ENCODE data around the gene ZRSR2. TPM values are rescaled to one million over a fixed set of nuclear protein-coding genes. Genes with fewer than 3 reads are reported as not detected.

Gene ZRSR2
- total RNA-seq, 1 experiment from 2014 or later: 4.6 TPM

DNA sequence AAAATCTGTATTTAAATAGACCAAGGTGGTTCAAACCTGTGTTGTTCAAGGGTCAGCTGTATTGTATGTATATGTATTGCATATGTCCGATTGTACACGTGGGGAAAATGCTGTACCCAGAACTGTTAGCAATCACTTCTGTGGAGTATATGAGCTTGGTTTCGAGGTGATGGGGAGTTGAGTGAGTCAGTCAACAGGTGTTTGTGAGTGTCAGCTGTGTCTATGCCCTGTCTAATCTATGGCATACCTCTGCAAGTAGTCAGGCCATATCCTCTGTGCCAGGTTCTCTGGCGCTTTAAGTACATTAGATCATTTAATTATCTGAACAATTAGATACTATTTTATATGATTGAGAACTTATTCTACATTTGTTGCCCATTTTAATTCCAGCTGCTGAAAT, 7.4 kb downstream of the ZRSR2 start:
- intact Hi-C loops (cut with micrococcal nuclease): no loop called here
- DNase-seq (ENCODE audit: low read depth, low spot score): no peak
- Histone ChIP-seq H3K9me3 (ENCODE audit: control insufficient read depth in 1 of 2, insufficient read depth in 1 of 2, low read depth in 1 of 2, low read length in 2 of 2) (no peaks in the 10 kb centered on the region), H3K4me3 (replicated peaks in 1 of 2; ENCODE audit: low read depth in 1 of 2, low read length in 2 of 2) (no peak overlapping the region), H3K27me3 (ENCODE audit: insufficient read depth, low read length) (no peaks in the 10 kb centered on the region), H3K4me1 (ENCODE audit: control insufficient read depth in 1 of 2, insufficient read depth in 2 of 2, low read length in 2 of 2) (no peaks in the 10 kb centered on the region), H3K27ac (ENCODE audit: low read depth, low read length) (no peak overlapping the region), H3K9ac (ENCODE audit: low read length) (no peak overlapping the region), H3K36me3 (ENCODE audit: control insufficient read depth in 1 of 2, insufficient read depth in 2 of 2, low read length in 2 of 2) (no peaks in the 10 kb centered on the region), H3K9me2 (ENCODE audit: insufficient read depth) (no peaks in the 10 kb centered on the region), H3K79me2 (ENCODE audit: insufficient read depth, low read length) (no peaks in the 10 kb centered on the region), H4K20me1 (ENCODE audit: insufficient read depth) (no peaks in the 10 kb centered on the region), H2AFZ (ENCODE audit: low read depth, low read length, poor library complexity, severe bottlenecking) (no peak overlapping the region), H3K4me2 (ENCODE audit: low read length) (no peak overlapping the region)
- no TSS peak for BruUV-seq (replicated peaks)
- TF ChIP-seq JUND (IDR thresholded peaks at IDR 0.05) (no peak), ZNF274 (IDR thresholded peaks at IDR 0.05; ENCODE audit: low read depth, low read length) (no peak), SP1 (IDR thresholded peaks at IDR 0.05; ENCODE audit: low read depth) (no peak), ELF1 (IDR thresholded peaks at IDR 0.05; ENCODE audit: borderline replicate concordance, low read depth) (no peak), POLR2AphosphoS5 (IDR thresholded peaks at IDR 0.05; ENCODE audit: low read depth, low read length) (no peak), POLR2A (IDR thresholded peaks at IDR 0.05; ENCODE audit: borderline replicate concordance, extremely low read depth, insufficient read depth, insufficient read length) (no peak), YY1 (IDR thresholded peaks at IDR 0.05; ENCODE audit: extremely low read depth, insufficient replicate concordance, low read depth, low read length) (no peak), SIN3A (IDR thresholded peaks at IDR 0.05; ENCODE audit: low read depth) (no peak), CBX3 (IDR thresholded peaks at IDR 0.05; ENCODE audit: low read depth) (no peak), ZFX (IDR thresholded peaks at IDR 0.05) (no peak), EZH2 (IDR thresholded peaks at IDR 0.05) (no peak), EGR1 (IDR thresholded peaks at IDR 0.05; ENCODE audit: low read depth) (no peak), SRF (IDR thresholded peaks at IDR 0.05; ENCODE audit: low read depth) (no peak), FOSL1 (IDR thresholded peaks at IDR 0.05; ENCODE audit: low read depth) (no peak)
- ChIA-PET POLR2A (no interaction called here), RAD21 (ENCODE audit: low non-redundant PET in 1 of 2, low total read pairs in 2 of 2, uncharacterized antibody in 2 of 2, unreplicated experiment in 2 of 2) (no interaction called here), CTCF (no interaction called here)
- no peak for ATAC-seq

DNA sequence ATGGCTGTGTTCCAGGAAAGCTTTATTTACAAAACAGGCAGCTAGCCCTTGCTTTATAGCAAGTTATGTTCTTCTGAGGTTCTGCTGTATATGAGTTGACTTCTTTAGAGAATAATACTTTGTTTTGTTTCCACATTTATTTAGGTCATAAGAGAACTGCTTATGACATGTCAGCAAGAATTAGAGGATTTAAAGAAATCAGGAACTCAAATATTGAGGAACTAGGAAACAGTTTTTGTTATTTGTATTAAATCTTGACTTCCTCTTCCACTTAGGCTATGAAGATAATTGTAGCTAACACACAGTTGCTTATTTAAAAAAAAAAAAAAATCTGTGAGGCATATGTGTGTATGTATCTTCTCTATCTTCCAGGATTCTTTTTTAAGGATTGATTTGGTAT, 14.3 kb downstream of the ZRSR2 start:
- Histone ChIP-seq H3K9me3 (ENCODE audit: control insufficient read depth in 1 of 2, insufficient read depth in 1 of 2, low read depth in 1 of 2, low read length in 2 of 2) (no peaks in the 10 kb centered on the region), H3K4me2 (ENCODE audit: low read length) (no peak overlapping the region), H3K9ac (ENCODE audit: low read length) (no peak overlapping the region), H3K27me3 (ENCODE audit: insufficient read depth, low read length) (no peaks in the 10 kb centered on the region), H3K79me2 (ENCODE audit: insufficient read depth, low read length) (no peaks in the 10 kb centered on the region), H4K20me1 (ENCODE audit: insufficient read depth) (no peaks in the 10 kb centered on the region), H3K4me1 (ENCODE audit: control insufficient read depth in 1 of 2, insufficient read depth in 2 of 2, low read length in 2 of 2) (no peaks in the 10 kb centered on the region), H3K4me3 (replicated peaks in 1 of 2; ENCODE audit: low read depth in 1 of 2, low read length in 2 of 2) (no peak overlapping the region), H3K9me2 (ENCODE audit: insufficient read depth) (no peaks in the 10 kb centered on the region), H3K27ac (ENCODE audit: low read depth, low read length) (no peak overlapping the region), H2AFZ (ENCODE audit: low read depth, low read length, poor library complexity, severe bottlenecking) (no peak overlapping the region), H3K36me3 (ENCODE audit: control insufficient read depth in 1 of 2, insufficient read depth in 2 of 2, low read length in 2 of 2) (no peaks in the 10 kb centered on the region)
- RAD21 ChIA-PET (ENCODE audit: low non-redundant PET in 1 of 2, low total read pairs in 2 of 2, uncharacterized antibody in 2 of 2, unreplicated experiment in 2 of 2): no interaction called here
- BruUV-seq (replicated peaks): no TSS peak
- POLR2A ChIA-PET: no interaction called here
- no peak for DNase-seq (ENCODE audit: low read depth, low spot score)
- CTCF ChIA-PET: no interaction called here
- no peak for TF ChIP-seq CBX3 (IDR thresholded peaks at IDR 0.05; ENCODE audit: low read depth)
- TF ChIP-seq SRF (IDR thresholded peaks at IDR 0.05; ENCODE audit: low read depth): no peak
- no peak for TF ChIP-seq POLR2A (IDR thresholded peaks at IDR 0.05; ENCODE audit: borderline replicate concordance, extremely low read depth, insufficient read depth, insufficient read length)
- no peak for TF ChIP-seq ZFX (IDR thresholded peaks at IDR 0.05)
- TF ChIP-seq, protein P1, sequence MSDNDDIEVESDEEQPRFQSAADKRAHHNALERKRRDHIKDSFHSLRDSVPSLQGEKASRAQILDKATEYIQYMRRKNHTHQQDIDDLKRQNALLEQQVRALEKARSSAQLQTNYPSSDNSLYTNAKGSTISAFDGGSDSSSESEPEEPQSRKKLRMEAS (IDR thresholded peaks at IDR 0.05): no peak
- intact Hi-C loops (cut with micrococcal nuclease): no loop called here
- ATAC-seq: no peak

Measured in HCT116 (cell line).